Right lobe of liver (tissue), 6 donors: ENCODE results near the gene RAPGEF2. TPM values are rescaled to one million over a fixed set of nuclear protein-coding genes. Genes with fewer than 3 reads are reported as not detected.

Experiments
- ATAC-seq, 4 donors: fragments of 200-7000 bp; cut with Tn5 transposase; one replicate each; pipeline ENCODE4 v1.9.1; 2020; ENCODE audit warnings: mild to moderate bottlenecking in 4 of 4, moderate library complexity in 4 of 4
- DNase-seq, 3 donors: peaks; one replicate each; pipeline ENCODE4 v3.0.0-alpha.2; 2020
- H3K27ac ChIP-seq, 3 donors: fragments of 200-600 bp; one replicate each; pipeline ENCODE4 v1.8.0; 2022
- H3K27me3 ChIP-seq, 2 donors: fragments of 200-600 bp; one replicate each; pipeline ENCODE4 v1.8.0; 2022
- H3K36me3 ChIP-seq, 4 donors: fragments of 200-600 bp; sonication (generic) in 1 of 4; one replicate each; pipeline versions ENCODE4 v1.5.1 to v1.8.0; 2017 to 2022; ENCODE audit warnings: control low read depth in 1 of 4
- H3K4me1 ChIP-seq, 4 donors: fragments of 200-600 bp; sonication (generic) in 1 of 4; one replicate each; pipeline versions ENCODE4 v1.5.1 to v1.8.0; 2017 to 2022; ENCODE audit warnings: control low read depth in 1 of 4
- H3K4me3 ChIP-seq, 3 donors: fragments of 200-600 bp; one replicate each; pipeline ENCODE4 v1.8.0; 2022
- H3K9me3 ChIP-seq, 4 donors: fragments of 200-600 bp; sonication (generic) in 1 of 4; one replicate each; pipeline versions ENCODE4 v1.5.1 to v1.8.0; 2017 to 2022; ENCODE audit warnings: control low read depth in 1 of 4
- POLR2A ChIP-seq: fragments of 450-650 bp; IDR thresholded peaks from one replicate; pipeline ENCODE4 v1.6.1; 2017; ENCODE audit warnings: antibody characterized with exemption, mild to moderate bottlenecking
- whole genome bisulfite sequencing: methylation state at CpG from one replicate; pipeline ENCODE4 v1.1.6; 2018; ENCODE audit warnings: low coverage, low lambda C conversion rate; ENCODE audit not compliant: insufficient coverage; ENCODE audit errors: missing lambda C conversion rate; 5-methylcytosine and 5-hydroxymethylcytosine counted together
- intact Hi-C, 2 donors: fragments of 100-400 bp; cut with DNase I; formaldehyde crosslinking; loops; one replicate each; pipeline versions ENCODE4 v1.11.2 to v1.14.1; 2022
- total RNA-seq, 6 experiments: library from RNA; depleted of rRNA in 2 of 6; stranded (reverse); fragments of >200 nt in 2 of 6; fragmentation: NEBNext Ultra II Directional in 3 of 6; extraction: Animal tissue kit (Norgen Biotek cat#: 25700) in 3 of 6; gene quantifications; one replicate each; pipeline versions ENCODE4 v1.1.0 to v1.2.4, GENCODE V29; 2016 to 2023
- TF ChIP-seq, protein P1 (sequence below), 4 donors: fragments of 200-600 bp in 3 of 4; fragments of 450-650 bp in 1 of 4; IDR thresholded peaks; one replicate each; pipeline versions ENCODE4 v1.5.1 to v1.8.0; 2016 to 2022; ENCODE audit warnings: antibody characterized with exemption in 4 of 4, mild to moderate bottlenecking in 2 of 4
- donor health status: DM: no; HTN: yes; CAD: no.
- donor health status: DM: no; HTN: no; CAD: no.
- donor health status: DM: no; HTN: no; CAD: no.
- donor health status: DM: no; HTN: yes; CAD: no.
- donor health status: DM: no; HTN: yes; CAD: no.

RAPGEF2 gene
- total RNA-seq, 6 experiments from 2014 or later: 22.1 to 32.1 (median 27.2) TPM

DNA sequence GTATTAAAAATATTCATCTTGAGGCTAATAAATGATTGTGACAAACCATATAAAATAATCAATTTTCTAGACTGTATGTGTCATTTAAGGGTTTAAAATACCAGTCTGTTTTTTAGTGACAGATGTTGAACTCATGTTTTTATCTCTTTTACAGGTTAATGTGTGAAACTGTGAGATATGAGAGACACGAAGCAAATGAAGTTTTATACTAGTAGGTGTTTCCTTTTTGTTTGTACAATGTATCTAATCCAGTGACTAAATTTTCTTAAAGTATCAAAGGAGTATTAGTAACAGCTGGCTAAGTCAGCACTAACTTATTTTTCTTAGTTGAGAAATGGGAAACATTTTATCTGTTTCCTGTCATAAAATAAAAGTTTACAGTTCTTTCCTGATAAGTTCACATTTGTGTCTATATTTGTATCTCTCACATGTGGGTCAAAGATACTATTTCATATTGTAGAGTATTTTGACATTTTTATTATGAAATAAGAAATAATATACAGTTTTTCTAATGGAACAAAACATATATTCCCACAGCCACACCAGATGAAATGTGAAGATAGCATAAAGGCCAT is 90.3 kb downstream of the RAPGEF2 start:
- H3K36me3 ChIP-seq: no peaks in the 10 kb centered on the region
- H3K27me3 ChIP-seq: no peaks in the 10 kb centered on the region
- no peaks in the 10 kb centered on the region for H3K4me1 ChIP-seq
- DNase-seq (no peak), ATAC-seq (no peak)
- TF ChIP-seq, protein P1, sequence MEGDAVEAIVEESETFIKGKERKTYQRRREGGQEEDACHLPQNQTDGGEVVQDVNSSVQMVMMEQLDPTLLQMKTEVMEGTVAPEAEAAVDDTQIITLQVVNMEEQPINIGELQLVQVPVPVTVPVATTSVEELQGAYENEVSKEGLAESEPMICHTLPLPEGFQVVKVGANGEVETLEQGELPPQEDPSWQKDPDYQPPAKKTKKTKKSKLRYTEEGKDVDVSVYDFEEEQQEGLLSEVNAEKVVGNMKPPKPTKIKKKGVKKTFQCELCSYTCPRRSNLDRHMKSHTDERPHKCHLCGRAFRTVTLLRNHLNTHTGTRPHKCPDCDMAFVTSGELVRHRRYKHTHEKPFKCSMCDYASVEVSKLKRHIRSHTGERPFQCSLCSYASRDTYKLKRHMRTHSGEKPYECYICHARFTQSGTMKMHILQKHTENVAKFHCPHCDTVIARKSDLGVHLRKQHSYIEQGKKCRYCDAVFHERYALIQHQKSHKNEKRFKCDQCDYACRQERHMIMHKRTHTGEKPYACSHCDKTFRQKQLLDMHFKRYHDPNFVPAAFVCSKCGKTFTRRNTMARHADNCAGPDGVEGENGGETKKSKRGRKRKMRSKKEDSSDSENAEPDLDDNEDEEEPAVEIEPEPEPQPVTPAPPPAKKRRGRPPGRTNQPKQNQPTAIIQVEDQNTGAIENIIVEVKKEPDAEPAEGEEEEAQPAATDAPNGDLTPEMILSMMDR (IDR thresholded peaks at IDR 0.05): no peak
- TF ChIP-seq POLR2A: no peak
- 32% methylated on average over 1 of the region's 1 CpG for WGBS
- intact Hi-C loops: no loop called here
- no peak overlapping the region for H3K4me3 ChIP-seq
- no peak overlapping the region for H3K27ac ChIP-seq
- H3K9me3 ChIP-seq: no peaks in the 10 kb centered on the region

DNA sequence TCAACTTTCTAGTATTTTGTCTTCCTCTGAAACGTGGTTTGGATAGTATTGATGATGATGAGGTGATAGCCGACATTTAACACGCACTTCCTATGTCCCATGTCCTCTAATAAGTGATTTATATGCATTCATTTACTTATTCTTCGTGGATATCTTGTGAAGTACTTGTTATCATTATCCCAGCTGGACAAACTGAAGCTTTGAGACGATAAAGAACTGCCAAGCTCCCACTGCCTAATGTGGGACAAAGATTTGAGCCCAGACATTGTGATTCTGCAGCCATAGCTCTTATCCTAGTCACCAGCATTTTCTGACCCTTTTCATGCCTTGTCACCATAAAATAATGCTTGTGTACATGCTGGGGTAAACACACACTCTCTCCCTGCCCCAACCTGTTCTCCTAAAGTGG is 92.5 kb downstream of the RAPGEF2 start:
- Histone ChIP-seq H3K4me1 (no peaks in the 10 kb centered on the region), H3K36me3 (no peaks in the 10 kb centered on the region), H3K27me3 (no peaks in the 10 kb centered on the region), H3K27ac (no peak overlapping the region), H3K4me3 (no peak overlapping the region), H3K9me3 (no peaks in the 10 kb centered on the region)
- intact Hi-C loops: no loop called here
- ATAC-seq (no peak), DNase-seq (no peak)
- 69% methylated on average over 5 of the region's 5 CpGs for WGBS
- TF ChIP-seq, protein P1 (IDR thresholded peaks at IDR 0.05): no peak
- no peak for TF ChIP-seq POLR2A

DNA sequence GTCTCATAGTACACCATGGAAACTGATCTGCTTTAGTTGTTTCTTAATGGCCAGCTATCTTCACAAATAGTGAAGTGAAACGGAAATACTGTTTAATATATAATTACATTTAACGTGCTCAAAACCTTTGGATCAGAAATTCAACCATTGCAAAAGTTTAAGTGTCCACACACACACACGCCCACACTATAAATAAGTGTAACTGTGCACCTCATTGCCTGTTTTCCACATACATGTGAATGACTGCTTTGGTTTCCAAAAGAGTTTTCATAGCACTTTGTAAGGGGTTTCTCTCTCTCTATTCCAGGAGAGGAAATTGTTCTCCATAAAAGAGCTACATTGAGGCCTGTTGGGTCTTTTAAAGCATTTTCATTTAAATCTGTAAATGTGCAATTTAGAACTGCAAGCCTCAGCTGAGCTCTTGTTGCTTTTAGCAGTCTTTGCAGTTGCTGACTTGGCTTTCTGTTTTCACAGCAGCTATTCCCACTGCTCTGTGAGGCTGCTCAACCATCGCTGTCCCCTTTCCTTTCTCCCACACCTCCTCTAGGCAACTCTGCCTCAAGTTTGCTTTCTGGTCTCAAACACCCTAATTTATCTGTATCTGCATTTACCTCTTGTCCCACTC is 94.5 kb downstream of the RAPGEF2 start:
- Histone ChIP-seq H3K4me1 (no peaks in the 10 kb centered on the region), H3K9me3 (no peaks in the 10 kb centered on the region), H3K4me3 (no peak overlapping the region), H3K27me3 (no peaks in the 10 kb centered on the region), H3K27ac (no peak overlapping the region), H3K36me3 (no peaks in the 10 kb centered on the region)
- no peak for TF ChIP-seq POLR2A
- TF ChIP-seq, protein P1 (IDR thresholded peaks at IDR 0.05): no peak
- ATAC-seq: peak; percentile 20 to 45 (median 30)
- WGBS: 75% methylated on average over 4 of the region's 4 CpGs
- DNase-seq: no peak
- intact Hi-C loops: no loop called here

DNA sequence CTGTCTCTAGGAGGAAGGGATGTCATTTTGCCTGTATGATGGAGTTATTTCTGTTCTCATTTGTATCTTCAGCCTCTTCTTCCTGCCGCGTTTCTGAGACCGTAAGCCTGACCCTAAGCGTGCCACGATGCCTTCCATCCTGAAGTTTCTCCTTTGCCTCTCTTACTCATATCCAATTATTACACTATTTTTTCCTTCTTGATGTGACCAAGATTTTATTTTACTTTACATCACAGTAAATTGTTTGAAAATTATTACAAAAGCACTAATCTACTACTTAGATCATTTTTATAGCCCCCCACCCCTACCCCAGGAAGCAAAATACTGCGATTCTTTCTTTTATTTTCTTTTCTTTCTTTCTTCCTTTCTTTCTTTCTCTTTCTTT is 95.0 kb downstream of the RAPGEF2 start:
- Histone ChIP-seq H3K4me1 (no peaks in the 10 kb centered on the region), H3K27ac (no peak overlapping the region), H3K36me3 (no peaks in the 10 kb centered on the region), H3K27me3 (no peaks in the 10 kb centered on the region), H3K4me3 (no peak overlapping the region), H3K9me3 (no peaks in the 10 kb centered on the region)
- intact Hi-C loops: no loop called here
- ATAC-seq (no peak), DNase-seq (no peak)
- TF ChIP-seq, protein P1 (IDR thresholded peaks at IDR 0.05): no peak
- no peak for TF ChIP-seq POLR2A
- WGBS: 69% methylated on average over 6 of the region's 6 CpGs
